NB4 (cell line): ENCODE results near the gene SYNC.

Experiments used
- DNase-seq: peaks from one replicate; pipeline ENCODE4 v3.0.0; 2010; ENCODE audit warnings: low read depth
- H3K4me3 ChIP-seq: one replicate; pipeline ENCODE4 v1.5.1; 2011; ENCODE audit warnings: mild to moderate bottlenecking, low read depth, low read length, moderate library complexity
- MYC ChIP-seq: IDR thresholded peaks from 2 replicates; pipeline ENCODE4 v1.6.1; 2011; ENCODE audit warnings: low read depth, low read length
- POLR2A ChIP-seq: IDR thresholded peaks from 2 replicates; pipeline ENCODE4 v1.6.1; 2011; ENCODE audit warnings: mild to moderate bottlenecking; ENCODE audit not compliant: insufficient read length; ENCODE audit errors: extremely low read depth
- TF ChIP-seq, protein P1 (sequence below): IDR thresholded peaks from one replicate; pipeline ENCODE4 v1.5.1; 2012; ENCODE audit warnings: low read depth, low read length
- TF ChIP-seq, protein P2 (sequence below): IDR thresholded peaks from 2 replicates; pipeline ENCODE4 v1.6.1; 2011; ENCODE audit warnings: low read depth, low read length

SYNC gene

DNA sequence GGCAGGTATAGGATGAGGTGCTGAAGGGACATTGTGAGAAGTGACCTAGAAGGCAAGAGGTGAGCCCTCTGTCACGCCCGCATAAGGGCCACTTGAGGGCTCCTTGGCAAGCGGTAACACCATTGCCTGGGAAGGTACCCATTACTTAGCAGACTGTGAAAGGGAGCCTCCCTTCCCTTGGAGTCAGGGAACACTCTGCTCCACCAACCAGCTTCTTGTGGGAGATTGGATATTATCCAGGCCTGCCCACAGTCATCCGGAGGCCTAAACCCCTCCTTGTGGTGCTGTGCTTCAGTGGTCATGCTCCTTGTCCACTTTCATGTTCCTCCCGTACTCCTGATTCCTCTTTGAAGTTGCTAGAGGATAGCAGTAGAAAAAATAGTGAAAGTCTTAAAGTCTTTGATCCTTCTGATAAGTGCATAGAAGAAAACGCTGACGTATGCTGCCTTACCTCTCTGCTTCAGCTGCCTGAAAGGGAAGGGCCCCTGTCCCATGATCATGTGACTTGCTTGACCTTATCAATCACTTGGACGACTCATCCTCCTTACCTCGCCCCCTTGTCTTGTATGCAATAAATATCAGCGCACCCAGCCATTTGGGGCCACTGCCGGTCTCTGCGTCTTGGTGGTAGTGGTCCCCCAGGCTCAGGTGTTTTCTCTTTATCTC is 35.5 kb downstream of the SYNC start:
- DNase-seq = no peak
- TF ChIP-seq POLR2A (no peak), MYC (no peak)
- TF ChIP-seq, protein P1, sequence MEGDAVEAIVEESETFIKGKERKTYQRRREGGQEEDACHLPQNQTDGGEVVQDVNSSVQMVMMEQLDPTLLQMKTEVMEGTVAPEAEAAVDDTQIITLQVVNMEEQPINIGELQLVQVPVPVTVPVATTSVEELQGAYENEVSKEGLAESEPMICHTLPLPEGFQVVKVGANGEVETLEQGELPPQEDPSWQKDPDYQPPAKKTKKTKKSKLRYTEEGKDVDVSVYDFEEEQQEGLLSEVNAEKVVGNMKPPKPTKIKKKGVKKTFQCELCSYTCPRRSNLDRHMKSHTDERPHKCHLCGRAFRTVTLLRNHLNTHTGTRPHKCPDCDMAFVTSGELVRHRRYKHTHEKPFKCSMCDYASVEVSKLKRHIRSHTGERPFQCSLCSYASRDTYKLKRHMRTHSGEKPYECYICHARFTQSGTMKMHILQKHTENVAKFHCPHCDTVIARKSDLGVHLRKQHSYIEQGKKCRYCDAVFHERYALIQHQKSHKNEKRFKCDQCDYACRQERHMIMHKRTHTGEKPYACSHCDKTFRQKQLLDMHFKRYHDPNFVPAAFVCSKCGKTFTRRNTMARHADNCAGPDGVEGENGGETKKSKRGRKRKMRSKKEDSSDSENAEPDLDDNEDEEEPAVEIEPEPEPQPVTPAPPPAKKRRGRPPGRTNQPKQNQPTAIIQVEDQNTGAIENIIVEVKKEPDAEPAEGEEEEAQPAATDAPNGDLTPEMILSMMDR = no peak
- TF ChIP-seq, protein P2, sequence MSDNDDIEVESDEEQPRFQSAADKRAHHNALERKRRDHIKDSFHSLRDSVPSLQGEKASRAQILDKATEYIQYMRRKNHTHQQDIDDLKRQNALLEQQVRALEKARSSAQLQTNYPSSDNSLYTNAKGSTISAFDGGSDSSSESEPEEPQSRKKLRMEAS = no peak
- H3K4me3 ChIP-seq = no peak overlapping the region

GRCh38 chr1:32665915-32666314 is 36.7 kb downstream of the SYNC start:
- no peak for DNase-seq
- TF ChIP-seq, protein P1 = no peak
- TF ChIP-seq MYC = no peak
- TF ChIP-seq, protein P2 = no peak
- TF ChIP-seq POLR2A = no peak
- H3K4me3 ChIP-seq = no peak overlapping the region

DNA sequence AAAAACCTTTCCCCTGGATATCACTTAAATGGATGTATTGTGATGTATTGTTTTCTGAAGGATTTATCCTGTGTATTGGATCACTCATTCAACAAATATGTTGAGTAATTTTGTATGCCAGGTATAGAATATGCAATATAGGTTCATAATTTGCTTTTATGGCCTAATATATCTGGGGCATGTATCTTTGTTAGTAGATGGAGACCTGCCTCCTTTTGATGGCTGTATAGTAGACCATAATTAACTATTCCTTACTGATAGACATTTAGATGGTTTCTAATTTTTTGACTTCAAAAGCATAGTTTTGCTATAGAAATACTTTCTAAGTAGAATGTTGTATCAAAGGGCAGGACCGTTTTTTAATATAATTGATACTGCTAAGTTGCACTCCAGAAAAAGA is 43.0 kb downstream of the SYNC start:
- TF ChIP-seq POLR2A (no peak), MYC (no peak)
- TF ChIP-seq, protein P2 = no peak
- TF ChIP-seq, protein P1 = no peak
- no peak overlapping the region for H3K4me3 ChIP-seq
- DNase-seq = no peak

DNA sequence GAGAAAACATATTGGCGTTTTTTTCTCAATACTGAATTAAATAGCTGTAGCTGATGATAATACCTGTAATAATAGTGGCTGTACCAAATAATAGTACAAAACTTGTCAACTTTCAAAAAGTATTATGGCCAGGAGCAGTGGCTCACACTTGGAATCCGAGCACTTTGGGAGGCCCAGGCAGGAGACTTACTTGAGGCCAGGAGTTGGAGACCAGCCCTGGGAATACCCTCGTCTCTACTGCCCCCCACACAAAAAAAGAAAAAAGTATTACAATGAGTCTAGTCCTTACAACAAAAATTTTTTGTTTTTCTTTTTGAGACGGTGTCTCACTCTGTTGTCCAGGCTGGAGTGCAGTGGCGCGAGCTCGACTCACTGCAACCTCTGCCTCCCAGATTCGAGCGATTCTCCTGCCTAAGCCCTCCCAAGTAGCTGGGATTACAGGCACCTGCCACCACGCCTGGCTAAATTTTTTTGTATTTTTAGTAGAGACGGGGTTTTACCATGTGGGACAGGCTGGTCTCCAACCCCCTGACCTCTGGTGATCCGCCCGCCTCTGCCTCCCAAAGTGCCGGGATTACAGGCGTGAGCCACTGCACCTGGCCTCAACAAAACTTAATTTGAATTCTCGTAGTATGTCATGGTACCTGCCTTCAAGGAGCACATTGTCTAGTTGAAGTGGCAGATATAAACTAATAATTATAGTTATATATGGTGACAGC is 50.2 kb downstream of the SYNC start:
- H3K4me3 ChIP-seq = peak overlapping the region; percentile 75
- DNase-seq = no peak
- TF ChIP-seq POLR2A = no peak
- TF ChIP-seq, protein P2 = no peak
- TF ChIP-seq, protein P1 = no peak
- TF ChIP-seq MYC = no peak

GRCh38 chr1:32651461-32652073 is 51.0 kb downstream of the SYNC start:
- TF ChIP-seq, protein P2 = no peak; the same call in 1 of the 2 replicates
- TF ChIP-seq MYC (peak; percentile 20; the same call in 1 of the 2 replicates), POLR2A (no peak)
- no peak for DNase-seq
- H3K4me3 ChIP-seq = peak overlapping the region; percentile 75
